ENCODE results near the gene DHRS4.
"Not testable (repeated sequence)": the region's sequence is repeated elsewhere in the genome, so short reads cannot be mapped to it uniquely, and the experiment has no call there.

- not testable (repeated sequence) for TF ChIP-seq ZNF136 (CRISPR knock-in tag; IDR thresholded peaks at IDR 0.05; ENCODE audit: low read depth); POLR2A (IDR thresholded peaks at IDR 0.05; ENCODE audit: insufficient read depth in 1 of 2, low read depth in 2 of 2, low read length in 2 of 2); TFE3 (CRISPR knock-in tag; IDR thresholded peaks at IDR 0.05); STAT5B (CRISPR knock-in tag; IDR thresholded peaks at IDR 0.05); RAD21 (CRISPR knock-in tag; IDR thresholded peaks at IDR 0.05)
Observed at GRCh38 chr14:23974041-23974440, 20.5 kb downstream of the DHRS4 start.
